HCT116 (cell line): Measurements from ENCODE around the gene DNM3.

ENCODE experiments used
- CTCF ChIP-seq, 3 experiments: fragments of 200-600 bp in 1 of 3; sonication (generic) in 1 of 3; IDR thresholded peaks in 2 of 3; conservative IDR thresholded peaks in 1 of 3; 2 replicates each; pipeline ENCODE4 v1.5.1; 2012 to 2017; ENCODE audit warnings: low read depth in 2 of 3, low read length in 2 of 3, antibody characterized with exemption in 1 of 3, borderline replicate concordance in 1 of 3, control low read depth in 1 of 3, mild to moderate bottlenecking in 1 of 3, mixed read lengths in 1 of 3, mixed run types in 1 of 3, moderate library complexity in 1 of 3; ENCODE audit not compliant: insufficient read depth in 1 of 3
- EZH2 ChIP-seq: fragments of 200-600 bp; sonication (generic); IDR thresholded peaks from 2 replicates; pipeline ENCODE4 v1.6.1; 2017; ENCODE audit warnings: antibody characterized with exemption, mixed run types
- JUND ChIP-seq: IDR thresholded peaks from 2 replicates; pipeline ENCODE4 v1.6.1; 2012
- POLR2A ChIP-seq: IDR thresholded peaks from 2 replicates; pipeline ENCODE4 v1.7.0; 2011; ENCODE audit warnings: borderline replicate concordance; ENCODE audit not compliant: insufficient read depth, insufficient read length; ENCODE audit errors: extremely low read depth
- POLR2AphosphoS5 ChIP-seq: IDR thresholded peaks from 2 replicates; pipeline ENCODE4 v1.6.1; 2011; ENCODE audit warnings: mild to moderate bottlenecking, low read depth, low read length, moderate library complexity
- SP1 ChIP-seq: IDR thresholded peaks from 2 replicates; pipeline ENCODE4 v1.6.1; 2012; ENCODE audit warnings: low read depth
- YY1 ChIP-seq: IDR thresholded peaks from 2 replicates; pipeline ENCODE4 v1.6.1; 2011; ENCODE audit warnings: low read length, low read depth, moderate library complexity, mild to moderate bottlenecking; ENCODE audit not compliant: insufficient replicate concordance; ENCODE audit errors: extremely low read depth
- TF ChIP-seq, protein P1 (sequence below): IDR thresholded peaks from 2 replicates; pipeline ENCODE4 v1.6.1; 2012

GRCh38 chr1:172420385-172420784 lies 579.1 kb downstream of the DNM3 start, which contains the start of gene C1orf105:
- TF ChIP-seq EZH2 (no peak), POLR2AphosphoS5 (no peak), CTCF (IDR thresholded peaks at IDR 0.05 in 2 of 3, conservative IDR thresholded peaks at IDR 0.05 in 1 of 3; ENCODE audit: borderline replicate concordance in 1 of 3, insufficient read depth in 1 of 3, low read depth in 2 of 3, low read length in 2 of 3) (no peak), POLR2A (no peak), JUND (no peak), SP1 (no peak), YY1 (no peak)
- TF ChIP-seq, protein P1, sequence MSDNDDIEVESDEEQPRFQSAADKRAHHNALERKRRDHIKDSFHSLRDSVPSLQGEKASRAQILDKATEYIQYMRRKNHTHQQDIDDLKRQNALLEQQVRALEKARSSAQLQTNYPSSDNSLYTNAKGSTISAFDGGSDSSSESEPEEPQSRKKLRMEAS = no peak
